ENCODE results near the gene WDR18. TPM values are rescaled to one million over a fixed set of nuclear protein-coding genes. Genes with fewer than 3 reads are reported as not detected.

The WDR18 gene
- total and polyA plus RNA-seq, 2 experiments from 2014 or later = 143 to 241 TPM

- Histone ChIP-seq H3K4me1 (ENCODE audit: low read depth) (peaks cover 8% of the 10 kb centered on the region), H3K36me3 (no peaks in the 10 kb centered on the region), H3K9me3 (ENCODE audit: low read depth) (no peaks in the 10 kb centered on the region), H3K27ac (peak overlapping the region; percentile 85), H3K27me3 (no peaks in the 10 kb centered on the region), H3K4me3 (no peak overlapping the region)
- DNase-seq (ENCODE audit: low read depth in 1 of 2, low spot score in 1 of 2) = peak; percentile 34 to 58
- no peak for TF ChIP-seq CTCF (IDR thresholded peaks at IDR 0.05; ENCODE audit: low read depth, low read length)
These were observed 3.8 kb upstream of the WDR18 start for GRCh38 chr19:980133-980998.

- Histone ChIP-seq H3K36me3 (peaks cover 9% of the 10 kb centered on the region), H3K27me3 (no peaks in the 10 kb centered on the region), H3K27ac (no peak overlapping the region), H3K4me3 (peak overlapping the region; percentile 22), H3K9me3 (ENCODE audit: low read depth) (no peaks in the 10 kb centered on the region), H3K4me1 (ENCODE audit: low read depth) (peaks cover 8% of the 10 kb centered on the region)
- peak; percentile 62 for TF ChIP-seq CTCF (IDR thresholded peaks at IDR 0.05; ENCODE audit: low read depth, low read length)
- DNase-seq (ENCODE audit: low read depth in 1 of 2, low spot score in 1 of 2) = peak; percentile 65 to 84
These were observed 1.5 kb upstream of the WDR18 start for GRCh38 chr19:982567-983170.

DNA sequence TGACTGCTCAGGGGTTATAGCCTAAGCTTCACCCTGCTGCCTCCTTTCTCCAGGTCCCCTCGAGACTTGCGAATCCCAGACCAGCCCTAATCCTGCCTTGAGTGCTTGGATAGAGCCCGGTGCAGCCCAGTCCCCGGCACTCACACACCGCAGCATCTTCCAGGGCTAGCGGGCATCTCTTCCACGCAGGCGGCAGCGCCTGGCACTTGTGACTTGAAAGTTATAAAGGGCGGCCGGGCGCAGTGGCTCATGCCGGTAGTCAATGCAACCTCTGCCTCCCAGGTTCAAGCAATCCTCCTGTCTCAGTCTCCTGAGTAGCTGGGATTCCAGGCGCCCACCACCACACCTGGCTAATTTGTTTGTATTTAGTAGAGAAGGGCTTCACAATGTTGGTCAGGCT lies 1.9 kb downstream of the WDR18 start:
- H3K27ac ChIP-seq = no peak overlapping the region
- TF ChIP-seq CTCF (IDR thresholded peaks at IDR 0.05; ENCODE audit: low read depth, low read length) = no peak
- no peak for DNase-seq (ENCODE audit: low read depth in 1 of 2, low spot score in 1 of 2)
- H3K27me3 ChIP-seq = no peaks in the 10 kb centered on the region
- H3K9me3 ChIP-seq (ENCODE audit: low read depth) = no peaks in the 10 kb centered on the region
- peaks cover 19% of the 10 kb centered on the region for H3K36me3 ChIP-seq
- H3K4me3 ChIP-seq = no peak overlapping the region
- no peaks in the 10 kb centered on the region for H3K4me1 ChIP-seq (ENCODE audit: low read depth)

DNA sequence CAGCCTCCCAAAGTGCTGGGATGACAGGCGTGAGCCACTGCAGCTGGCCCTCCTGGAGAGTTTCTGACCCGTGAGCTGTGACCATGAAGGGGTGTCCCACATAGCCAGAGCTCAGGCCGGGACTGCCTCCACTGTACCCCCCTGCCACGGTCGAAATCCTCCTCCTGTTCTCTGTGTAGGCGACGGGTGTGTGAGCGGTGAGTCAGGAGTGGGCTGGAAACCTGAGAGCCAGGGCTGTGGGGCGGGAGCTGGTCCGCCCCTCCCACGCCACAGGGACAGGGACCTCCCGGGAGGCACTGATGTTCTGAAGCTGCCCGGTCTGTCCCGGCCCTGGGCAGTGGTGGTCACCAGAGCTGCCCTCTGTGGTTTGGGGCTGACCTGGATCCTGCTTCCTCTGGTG lies 3.9 kb downstream of the WDR18 start:
- Histone ChIP-seq H3K9me3 (ENCODE audit: low read depth) (no peaks in the 10 kb centered on the region), H3K27ac (no peak overlapping the region), H3K4me1 (ENCODE audit: low read depth) (no peaks in the 10 kb centered on the region), H3K4me3 (no peak overlapping the region), H3K36me3 (peaks cover 19% of the 10 kb centered on the region), H3K27me3 (no peaks in the 10 kb centered on the region)
- DNase-seq (ENCODE audit: low read depth in 1 of 2, low spot score in 1 of 2) = no peak
- TF ChIP-seq CTCF (IDR thresholded peaks at IDR 0.05; ENCODE audit: low read depth, low read length) = no peak

DNA sequence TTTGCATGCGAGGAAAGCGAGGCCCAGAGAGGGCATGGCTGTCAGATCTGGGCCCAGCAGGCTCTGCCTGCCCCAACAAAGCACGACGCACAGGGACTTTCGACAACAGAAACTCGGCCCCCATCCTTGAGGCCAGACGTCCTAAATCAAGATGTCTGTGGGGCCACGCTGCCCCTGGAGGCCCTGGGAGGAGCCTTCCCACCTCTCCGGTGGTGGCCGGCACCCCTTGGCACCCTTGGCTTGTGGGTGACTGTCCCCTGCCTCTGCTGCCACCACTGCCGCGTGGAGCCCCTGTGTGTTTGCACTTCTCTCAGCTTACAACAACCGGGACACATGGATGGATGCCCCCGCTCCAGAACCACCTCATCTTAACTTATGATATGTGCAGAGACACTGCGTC lies 4.4 kb downstream of the WDR18 start:
- DNase-seq (ENCODE audit: low read depth in 1 of 2, low spot score in 1 of 2) = no peak
- peaks cover 19% of the 10 kb centered on the region for H3K36me3 ChIP-seq
- no peak for TF ChIP-seq CTCF (IDR thresholded peaks at IDR 0.05; ENCODE audit: low read depth, low read length)
- no peaks in the 10 kb centered on the region for H3K4me1 ChIP-seq (ENCODE audit: low read depth)
- H3K9me3 ChIP-seq (ENCODE audit: low read depth) = no peaks in the 10 kb centered on the region
- H3K27ac ChIP-seq = no peak overlapping the region
- no peak overlapping the region for H3K4me3 ChIP-seq
- H3K27me3 ChIP-seq = no peaks in the 10 kb centered on the region

All from cardiac muscle cell (in vitro differentiated cells and primary cell).